Right lobe of liver (tissue), 6 donors: Measurements from ENCODE around the gene MEGF9. TPM values are rescaled to one million over a fixed set of nuclear protein-coding genes. Genes with fewer than 3 reads are reported as not detected.

Experiments
- ATAC-seq, 4 donors: fragments of 200-7000 bp; cut with Tn5 transposase; one replicate each; pipeline ENCODE4 v1.9.1; 2020; ENCODE audit warnings: mild to moderate bottlenecking in 4 of 4, moderate library complexity in 4 of 4
- DNase-seq, 3 donors: peaks; one replicate each; pipeline ENCODE4 v3.0.0-alpha.2; 2020
- H3K27ac ChIP-seq, 3 donors: fragments of 200-600 bp; one replicate each; pipeline ENCODE4 v1.8.0; 2022
- H3K27me3 ChIP-seq, 2 donors: fragments of 200-600 bp; one replicate each; pipeline ENCODE4 v1.8.0; 2022
- H3K36me3 ChIP-seq, 4 donors: fragments of 200-600 bp; sonication (generic) in 1 of 4; one replicate each; pipeline versions ENCODE4 v1.5.1 to v1.8.0; 2017 to 2022; ENCODE audit warnings: control low read depth in 1 of 4
- H3K4me1 ChIP-seq, 4 donors: fragments of 200-600 bp; sonication (generic) in 1 of 4; one replicate each; pipeline versions ENCODE4 v1.5.1 to v1.8.0; 2017 to 2022; ENCODE audit warnings: control low read depth in 1 of 4
- H3K4me3 ChIP-seq, 3 donors: fragments of 200-600 bp; one replicate each; pipeline ENCODE4 v1.8.0; 2022
- H3K9me3 ChIP-seq, 4 donors: fragments of 200-600 bp; sonication (generic) in 1 of 4; one replicate each; pipeline versions ENCODE4 v1.5.1 to v1.8.0; 2017 to 2022; ENCODE audit warnings: control low read depth in 1 of 4
- POLR2A ChIP-seq: fragments of 450-650 bp; IDR thresholded peaks from one replicate; pipeline ENCODE4 v1.6.1; 2017; ENCODE audit warnings: antibody characterized with exemption, mild to moderate bottlenecking
- WGBS: methylation state at CpG from one replicate; pipeline ENCODE4 v1.1.6; 2018; ENCODE audit warnings: low coverage, low lambda C conversion rate; ENCODE audit not compliant: insufficient coverage; ENCODE audit errors: missing lambda C conversion rate; 5-methylcytosine and 5-hydroxymethylcytosine counted together
- intact Hi-C, 2 donors: fragments of 100-400 bp; cut with DNase I; formaldehyde crosslinking; loops; one replicate each; pipeline versions ENCODE4 v1.11.2 to v1.14.1; 2022
- total RNA-seq, 6 experiments: library from RNA; depleted of rRNA in 2 of 6; stranded (reverse); fragments of >200 nt in 2 of 6; fragmentation: NEBNext Ultra II Directional in 3 of 6; extraction: Animal tissue kit (Norgen Biotek cat#: 25700) in 3 of 6; gene quantifications; one replicate each; pipeline versions ENCODE4 v1.1.0 to v1.2.4, GENCODE V29; 2016 to 2023
- TF ChIP-seq, protein P1 (sequence below), 4 donors: fragments of 200-600 bp in 3 of 4; fragments of 450-650 bp in 1 of 4; IDR thresholded peaks; one replicate each; pipeline versions ENCODE4 v1.5.1 to v1.8.0; 2016 to 2022; ENCODE audit warnings: antibody characterized with exemption in 4 of 4, mild to moderate bottlenecking in 2 of 4
- donor health status: DM: no; HTN: yes; CAD: no.
- donor health status: DM: no; HTN: no; CAD: no.
- donor health status: DM: no; HTN: no; CAD: no.
- donor health status: DM: no; HTN: yes; CAD: no.
- donor health status: DM: no; HTN: yes; CAD: no.

MEGF9 gene
- total RNA-seq, 6 experiments from 2014 or later = 26.8 to 49.0 (median 38.2) TPM

GRCh38 chr9:120710110-120710981 is 3.9 kb downstream of the MEGF9 start:
- peaks cover 0 to 53% (median 14%) of the 10 kb centered on the region in 4 donors for H3K4me1 ChIP-seq
- no peaks in the 10 kb centered on the region for H3K9me3 ChIP-seq
- DNase-seq = peak in 1 of 3 donors; percentile 58
- no peaks in the 10 kb centered on the region for H3K27me3 ChIP-seq
- TF ChIP-seq, protein P1, sequence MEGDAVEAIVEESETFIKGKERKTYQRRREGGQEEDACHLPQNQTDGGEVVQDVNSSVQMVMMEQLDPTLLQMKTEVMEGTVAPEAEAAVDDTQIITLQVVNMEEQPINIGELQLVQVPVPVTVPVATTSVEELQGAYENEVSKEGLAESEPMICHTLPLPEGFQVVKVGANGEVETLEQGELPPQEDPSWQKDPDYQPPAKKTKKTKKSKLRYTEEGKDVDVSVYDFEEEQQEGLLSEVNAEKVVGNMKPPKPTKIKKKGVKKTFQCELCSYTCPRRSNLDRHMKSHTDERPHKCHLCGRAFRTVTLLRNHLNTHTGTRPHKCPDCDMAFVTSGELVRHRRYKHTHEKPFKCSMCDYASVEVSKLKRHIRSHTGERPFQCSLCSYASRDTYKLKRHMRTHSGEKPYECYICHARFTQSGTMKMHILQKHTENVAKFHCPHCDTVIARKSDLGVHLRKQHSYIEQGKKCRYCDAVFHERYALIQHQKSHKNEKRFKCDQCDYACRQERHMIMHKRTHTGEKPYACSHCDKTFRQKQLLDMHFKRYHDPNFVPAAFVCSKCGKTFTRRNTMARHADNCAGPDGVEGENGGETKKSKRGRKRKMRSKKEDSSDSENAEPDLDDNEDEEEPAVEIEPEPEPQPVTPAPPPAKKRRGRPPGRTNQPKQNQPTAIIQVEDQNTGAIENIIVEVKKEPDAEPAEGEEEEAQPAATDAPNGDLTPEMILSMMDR (IDR thresholded peaks at IDR 0.05) = no peak
- TF ChIP-seq POLR2A = no peak
- intact Hi-C loops = no loop called here
- no peaks in the 10 kb centered on the region for H3K36me3 ChIP-seq
- peak overlapping the region; percentile 20 to 51 (median 40) for H3K4me3 ChIP-seq
- ATAC-seq = peak; percentile 34 to 46 (median 38)
- WGBS = 13% methylated on average over 10 of the region's 10 CpGs
- H3K27ac ChIP-seq = peak overlapping the region; percentile 85 to 96 (median 91)

GRCh38 chr9:120708526-120709224 is 5.6 kb downstream of the MEGF9 start:
- peak in 1 of 4 donors; percentile 12 for ATAC-seq
- peak overlapping the region in 2 of 3 donors; percentile 91 to 96 for H3K27ac ChIP-seq
- no peaks in the 10 kb centered on the region for H3K27me3 ChIP-seq
- peaks cover 0 to 54% (median 14%) of the 10 kb centered on the region in 4 donors for H3K4me1 ChIP-seq
- H3K9me3 ChIP-seq = no peaks in the 10 kb centered on the region
- H3K36me3 ChIP-seq = no peaks in the 10 kb centered on the region
- intact Hi-C loops = no loop called here
- no peak for DNase-seq
- WGBS = 78% methylated on average over 6 of the region's 6 CpGs
- H3K4me3 ChIP-seq = no peak overlapping the region
- TF ChIP-seq, protein P1 (IDR thresholded peaks at IDR 0.05) = no peak
- TF ChIP-seq POLR2A = no peak

DNA sequence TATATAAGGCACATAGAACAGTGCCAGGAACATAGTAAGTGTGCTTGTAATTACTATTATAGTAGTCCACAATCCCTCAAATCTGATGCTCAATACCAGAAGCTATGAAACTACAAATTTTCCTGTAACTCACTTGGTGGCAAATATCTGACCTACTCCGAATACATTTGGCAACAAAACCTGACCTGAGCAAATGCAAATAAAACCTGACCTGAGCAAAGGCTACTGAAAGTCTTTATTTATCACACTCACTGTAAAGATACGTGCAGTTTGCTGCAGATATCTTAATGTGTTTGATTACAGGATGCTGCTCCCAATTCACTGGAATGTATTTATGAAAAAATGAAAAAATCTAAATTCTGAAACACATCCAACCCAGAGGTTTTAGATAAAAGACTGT is 7.1 kb downstream of the MEGF9 start:
- no peaks in the 10 kb centered on the region for H3K9me3 ChIP-seq
- peak; percentile 55 to 70 (median 62) for ATAC-seq
- peaks cover 0 to 54% (median 15%) of the 10 kb centered on the region in 4 donors for H3K4me1 ChIP-seq
- no peak for DNase-seq
- 12% methylated on average over 2 of the region's 2 CpGs for WGBS
- intact Hi-C loops = no loop called here
- peak overlapping the region; percentile 37 to 51 (median 46) for H3K27ac ChIP-seq
- H3K4me3 ChIP-seq = no peak overlapping the region
- H3K27me3 ChIP-seq = no peaks in the 10 kb centered on the region
- H3K36me3 ChIP-seq = no peaks in the 10 kb centered on the region
- TF ChIP-seq, protein P1 (IDR thresholded peaks at IDR 0.05) = no peak
- no peak for TF ChIP-seq POLR2A

DNA sequence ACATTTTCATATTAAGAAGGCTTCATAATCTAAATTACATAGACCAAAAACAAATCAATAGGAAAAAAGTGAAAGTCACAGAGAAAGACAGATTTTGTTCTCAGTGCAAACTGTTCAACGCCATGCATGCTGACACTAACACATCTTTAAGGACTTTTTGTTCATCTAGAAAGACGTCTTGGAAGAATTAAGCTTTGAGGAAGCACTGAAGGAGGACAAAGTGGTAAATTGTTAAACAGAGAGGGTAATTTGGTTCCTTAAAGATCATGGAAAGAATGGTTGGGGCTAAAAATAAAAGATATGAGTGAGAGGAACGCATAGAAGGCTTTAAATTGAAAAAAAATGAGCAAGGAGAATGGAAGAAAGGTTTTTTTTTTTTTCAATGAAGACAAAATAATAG is 9.1 kb downstream of the MEGF9 start:
- H3K27ac ChIP-seq = no peak overlapping the region
- WGBS = 33% methylated on average over 3 of the region's 3 CpGs
- H3K4me3 ChIP-seq = no peak overlapping the region
- TF ChIP-seq, protein P1 (IDR thresholded peaks at IDR 0.05) = no peak
- TF ChIP-seq POLR2A = no peak
- no peaks in the 10 kb centered on the region for H3K36me3 ChIP-seq
- ATAC-seq = no peak
- no peaks in the 10 kb centered on the region for H3K27me3 ChIP-seq
- no peak for DNase-seq
- no peaks in the 10 kb centered on the region for H3K9me3 ChIP-seq
- H3K4me1 ChIP-seq = peaks cover 0 to 43% (median 15%) of the 10 kb centered on the region in 4 donors
- intact Hi-C loops = no loop called here
